Measurements from ENCODE around the gene LMBR1. TPM values are rescaled to one million over a fixed set of nuclear protein-coding genes. Genes with fewer than 3 reads are reported as not detected.
A peak's percentile ranks its signal among the peaks of the same experiment; 100 is the strongest.
"Not testable (repeated sequence)": the region's sequence is repeated elsewhere in the genome, so short reads cannot be mapped to it uniquely, and the experiment has no call there.

The LMBR1 gene
- total RNA-seq, 1 experiment from 2014 or later = 105 TPM

GRCh38 chr7:156861212-156861611 is 31.8 kb downstream of the LMBR1 start:
- H3K27ac Mint-ChIP-seq (ENCODE audit: low read depth, unreplicated experiment) = no peak overlapping the region
- DNase-seq (ENCODE audit: unreplicated experiment) = no peak
- intact Hi-C loops (cut with micrococcal nuclease) = no loop called here
- peaks cover 22% of the 10 kb centered on the region for H3K36me3 Mint-ChIP-seq (ENCODE audit: insufficient read depth, unreplicated experiment)
- H3K27me3 Mint-ChIP-seq (ENCODE audit: insufficient read depth, unreplicated experiment) = no peaks in the 10 kb centered on the region
- no TSS peak for BruUV-seq (replicated peaks)
- no peak for TF ChIP-seq CTCF (IDR thresholded peaks at IDR 0.05; ENCODE audit: unreplicated experiment)
- no peak overlapping the region for H3K4me3 Mint-ChIP-seq (ENCODE audit: unreplicated experiment)
- ChIA-PET POLR2A (no interaction called here), CTCF (interaction anchor here (0.6 kb wide), 2 partner anchors 31 to 82 kb away, joined by 3 to 5 read pairs; no protein-coding TSS in a partner anchor)
- peaks cover 18% of the 10 kb centered on the region for H3K9me3 Mint-ChIP-seq (ENCODE audit: unreplicated experiment)
- H3K4me1 Mint-ChIP-seq (ENCODE audit: insufficient read depth, unreplicated experiment) = peaks cover 6% of the 10 kb centered on the region

- POLR2A ChIA-PET; H3K27ac Mint-ChIP-seq (ENCODE audit: low read depth, unreplicated experiment); CTCF ChIA-PET; BruUV-seq (replicated peaks); H3K27me3 Mint-ChIP-seq (ENCODE audit: insufficient read depth, unreplicated experiment); H3K4me1 Mint-ChIP-seq (ENCODE audit: insufficient read depth, unreplicated experiment); intact Hi-C loops (cut with micrococcal nuclease); H3K4me3 Mint-ChIP-seq (ENCODE audit: unreplicated experiment); DNase-seq (ENCODE audit: unreplicated experiment): not testable (repeated sequence)
- peaks cover 23% of the 10 kb centered on the region for H3K9me3 Mint-ChIP-seq (ENCODE audit: unreplicated experiment)
- peaks cover 31% of the 10 kb centered on the region for H3K36me3 Mint-ChIP-seq (ENCODE audit: insufficient read depth, unreplicated experiment)
Observed at GRCh38 chr7:156860099-156860498, 32.9 kb downstream of the LMBR1 start.

GRCh38 chr7:156858523-156858922 is 34.5 kb downstream of the LMBR1 start:
- no peak for TF ChIP-seq CTCF (IDR thresholded peaks at IDR 0.05; ENCODE audit: unreplicated experiment)
- peak overlapping the region; percentile 67 for H3K27ac Mint-ChIP-seq (ENCODE audit: low read depth, unreplicated experiment)
- peaks cover 31% of the 10 kb centered on the region for H3K36me3 Mint-ChIP-seq (ENCODE audit: insufficient read depth, unreplicated experiment)
- peaks cover 6% of the 10 kb centered on the region for H3K4me1 Mint-ChIP-seq (ENCODE audit: insufficient read depth, unreplicated experiment)
- POLR2A ChIA-PET = no interaction called here
- no peaks in the 10 kb centered on the region for H3K27me3 Mint-ChIP-seq (ENCODE audit: insufficient read depth, unreplicated experiment)
- CTCF ChIA-PET = interaction anchor here (0.6 kb wide), 1 partner anchor 9 kb away, joined by 3 read pairs; no protein-coding TSS in a partner anchor
- peaks cover 31% of the 10 kb centered on the region for H3K9me3 Mint-ChIP-seq (ENCODE audit: unreplicated experiment)
- no TSS peak for BruUV-seq (replicated peaks)
- intact Hi-C loops (cut with micrococcal nuclease) = no loop called here
- DNase-seq (ENCODE audit: unreplicated experiment) = no peak
- no peak overlapping the region for H3K4me3 Mint-ChIP-seq (ENCODE audit: unreplicated experiment)

GRCh38 chr7:156857757-156858156 is 35.2 kb downstream of the LMBR1 start:
- BruUV-seq (replicated peaks) = no TSS peak
- no peak for TF ChIP-seq CTCF (IDR thresholded peaks at IDR 0.05; ENCODE audit: unreplicated experiment)
- ChIA-PET POLR2A (no interaction called here), CTCF (interaction anchor here (0.6 kb wide), 1 partner anchor 522 kb away, joined by 3 read pairs; no protein-coding TSS in a partner anchor)
- Mint-ChIP-seq H3K4me3 (ENCODE audit: unreplicated experiment) (no peak overlapping the region), H3K36me3 (ENCODE audit: insufficient read depth, unreplicated experiment) (peaks cover 31% of the 10 kb centered on the region), H3K4me1 (ENCODE audit: insufficient read depth, unreplicated experiment) (peaks cover 6% of the 10 kb centered on the region), H3K9me3 (ENCODE audit: unreplicated experiment) (peaks cover 31% of the 10 kb centered on the region), H3K27ac (ENCODE audit: low read depth, unreplicated experiment) (peak overlapping the region; percentile 67), H3K27me3 (ENCODE audit: insufficient read depth, unreplicated experiment) (no peaks in the 10 kb centered on the region)
- intact Hi-C loops (cut with micrococcal nuclease) = no loop called here
- no peak for DNase-seq (ENCODE audit: unreplicated experiment)

GRCh38 chr7:156854654-156855053 is 38.3 kb downstream of the LMBR1 start:
- no peak for DNase-seq (ENCODE audit: unreplicated experiment)
- no peak for TF ChIP-seq CTCF (IDR thresholded peaks at IDR 0.05; ENCODE audit: unreplicated experiment)
- Mint-ChIP-seq H3K27ac (ENCODE audit: low read depth, unreplicated experiment) (no peak overlapping the region), H3K4me3 (ENCODE audit: unreplicated experiment) (no peak overlapping the region), H3K36me3 (ENCODE audit: insufficient read depth, unreplicated experiment) (peaks cover 23% of the 10 kb centered on the region), H3K4me1 (ENCODE audit: insufficient read depth, unreplicated experiment) (peaks cover 14% of the 10 kb centered on the region), H3K27me3 (ENCODE audit: insufficient read depth, unreplicated experiment) (no peaks in the 10 kb centered on the region), H3K9me3 (ENCODE audit: unreplicated experiment) (peaks cover 24% of the 10 kb centered on the region)
- intact Hi-C loops (cut with micrococcal nuclease) = no loop called here
- BruUV-seq (replicated peaks) = no TSS peak
- ChIA-PET CTCF (interaction anchor here (1.8 kb wide), 1 partner anchor 11 kb away, joined by 3 read pairs; no protein-coding TSS in a partner anchor), POLR2A (no interaction called here)
